ENCODE results near the gene CCDC92. TPM values are rescaled to one million over a fixed set of nuclear protein-coding genes. Genes with fewer than 3 reads are reported as not detected.

The CCDC92 gene
- total and polyA plus RNA-seq, 2 donors (not counting 3 experiments of a cell fraction or from before 2014, with no cell fraction given), result 41.2 to 41.6 TPM

DNA sequence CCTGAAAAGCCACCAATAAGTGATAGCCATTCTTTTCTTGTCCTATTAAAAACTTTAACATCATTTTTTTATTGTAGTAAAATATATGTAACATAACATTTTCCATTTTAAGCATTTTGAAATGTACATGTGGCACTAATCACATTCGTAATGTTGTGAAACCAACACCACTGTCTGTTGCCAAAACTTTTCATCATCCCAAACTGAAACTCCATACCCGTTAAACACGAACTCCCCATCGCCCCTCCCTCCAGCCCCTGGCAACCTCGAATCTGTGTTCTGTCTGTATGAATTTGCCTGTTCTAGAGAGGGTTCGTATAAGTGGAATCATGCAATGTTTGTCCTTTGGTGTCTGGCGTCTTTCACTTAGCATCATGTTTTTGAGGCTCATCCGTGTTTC lies 75.9 kb downstream of the CCDC92 start:
- POLR2A ChIA-PET, result no interaction called here
- FAIRE-seq (no peak), DNase-seq (ENCODE audit: low read depth, low spot score) (no peak)
- Histone ChIP-seq H3K36me3 (ENCODE audit: control insufficient read depth in 2 of 2, extremely low read depth in 1 of 2, insufficient read depth in 2 of 2, low read length in 2 of 2) (no peaks in the 10 kb centered on the region), H3K27ac (ENCODE audit: insufficient read depth, low read depth, low read length) (no peak overlapping the region), H3K4me3 (replicated peaks in 1 of 3; ENCODE audit: insufficient read depth in 1 of 3, low read depth in 1 of 3, low read length in 3 of 3) (no peak overlapping the region), H3K9ac (replicated peaks; ENCODE audit: extremely low read depth, insufficient read depth, low read length) (no peak overlapping the region), H3K9me1 (replicated peaks; ENCODE audit: control insufficient read depth, extremely low read depth, insufficient read depth, low read length) (no peaks in the 10 kb centered on the region), H3K4me1 (ENCODE audit: control insufficient read depth, extremely low read depth, insufficient read depth, low read length) (no peaks in the 10 kb centered on the region), H3K79me2 (ENCODE audit: control insufficient read depth, insufficient read depth, low read length) (no peaks in the 10 kb centered on the region), H3K9me3 (replicated peaks; ENCODE audit: control insufficient read depth, insufficient read depth, low read length) (no peaks in the 10 kb centered on the region), H2AFZ (ENCODE audit: low read depth, low read length) (no peak overlapping the region), H3K4me2 (ENCODE audit: insufficient read depth, low read length) (no peak overlapping the region), H3K27me3 (ENCODE audit: control insufficient read depth in 2 of 2, insufficient read depth in 2 of 2, low read length in 2 of 2) (peaks cover 4 to 6% of the 10 kb centered on the region in 2 experiments), H4K20me1 (replicated peaks; ENCODE audit: control insufficient read depth, extremely low read depth, insufficient read depth, low read length) (no peaks in the 10 kb centered on the region)
- no peak for TF ChIP-seq EZH2 (IDR thresholded peaks at IDR 0.05; ENCODE audit: borderline replicate concordance, low read depth, low read length, severe bottlenecking)
- no peak for TF ChIP-seq GATA2 (IDR thresholded peaks at IDR 0.05; ENCODE audit: insufficient read depth, insufficient read length, low read depth, low read length)
- TF ChIP-seq POLR2A (IDR thresholded peaks at IDR 0.05; ENCODE audit: low read depth, low read length), result no peak
- TF ChIP-seq, protein P1, sequence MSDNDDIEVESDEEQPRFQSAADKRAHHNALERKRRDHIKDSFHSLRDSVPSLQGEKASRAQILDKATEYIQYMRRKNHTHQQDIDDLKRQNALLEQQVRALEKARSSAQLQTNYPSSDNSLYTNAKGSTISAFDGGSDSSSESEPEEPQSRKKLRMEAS (IDR thresholded peaks at IDR 0.05; ENCODE audit: insufficient read depth, insufficient read length), result no peak
- no peak for TF ChIP-seq JUN (IDR thresholded peaks at IDR 0.05; ENCODE audit: borderline replicate concordance, insufficient read depth, insufficient read length, low read depth)
- TF ChIP-seq FOS (IDR thresholded peaks at IDR 0.05; ENCODE audit: borderline replicate concordance, insufficient read depth, low read length), result no peak
- TF ChIP-seq POLR2AphosphoS5 (IDR thresholded peaks at IDR 0.05; ENCODE audit: insufficient read depth, low read depth, low read length), result no peak
- no peak for TF ChIP-seq CTCF (IDR thresholded peaks at IDR 0.05; ENCODE audit: extremely low read depth in 1 of 2, insufficient read depth in 1 of 2, low read depth in 1 of 2, low read length in 2 of 2)
- no peak for TF ChIP-seq MYC (IDR thresholded peaks at IDR 0.05; ENCODE audit: low read depth, low read length)
- dilution Hi-C loops (cut with MboI; ENCODE audit: extremely low pct_ligation_motif_present, low sequenced_read_pairs), result no loop called here
- CTCF ChIA-PET, result interaction anchor here (1.4 kb wide), 1 partner anchor 90 kb away, joined by 3 read pairs; no protein-coding TSS in a partner anchor
- intact Hi-C loops (cut with micrococcal nuclease), result no loop called here
- BruUV-seq (replicated peaks), result no TSS peak
